Lung (tissue), 12 donors: ENCODE measurements around the gene TXNRD3. TPM values are rescaled to one million over a fixed set of nuclear protein-coding genes. Genes with fewer than 3 reads are reported as not detected.

ENCODE experiments used
- ATAC-seq: fragments of 200-7000 bp; cut with Tn5 transposase; one replicate; pipeline ENCODE4 v1.9.1; 2020; ENCODE audit warnings: moderate number of reproducible peaks; ENCODE audit not compliant: insufficient read depth, low FRiP score
- DNase-seq, 3 donors: peaks; one replicate each; pipeline ENCODE4 v3.0.0-alpha.2; 2013 to 2017
- H3K27ac ChIP-seq, 2 donors: one replicate each; pipeline ENCODE4 v1.5.1; 2013; ENCODE audit warnings: mild to moderate bottlenecking in 2 of 2, moderate library complexity in 2 of 2, control low read depth in 1 of 2, inconsistent platforms in 1 of 2, low read depth in 1 of 2, low read length in 1 of 2
- H3K27me3 ChIP-seq, 3 donors: one replicate each; pipeline ENCODE4 v1.5.1; 2013; ENCODE audit warnings: low read length in 2 of 3; ENCODE audit not compliant: control insufficient read depth in 3 of 3, insufficient read depth in 3 of 3
- H3K36me3 ChIP-seq, 4 donors: one replicate each; pipeline ENCODE4 v1.5.1; 2013; ENCODE audit warnings: low read length in 4 of 4, mild to moderate bottlenecking in 1 of 4, moderate library complexity in 1 of 4; ENCODE audit not compliant: control insufficient read depth in 4 of 4, insufficient read depth in 4 of 4
- H3K4me1 ChIP-seq, 5 donors: one replicate each; pipeline ENCODE4 v1.5.1; 2013; ENCODE audit warnings: low read length in 5 of 5, mild to moderate bottlenecking in 2 of 5, moderate library complexity in 1 of 5; ENCODE audit not compliant: control insufficient read depth in 5 of 5, insufficient read depth in 5 of 5
- H3K4me3 ChIP-seq: one replicate; pipeline ENCODE4 v1.5.1; 2013; ENCODE audit warnings: mild to moderate bottlenecking, control low read depth, moderate library complexity
- H3K9ac ChIP-seq, 2 donors: one replicate each; pipeline ENCODE4 v1.5.1; 2013; ENCODE audit warnings: low read length in 2 of 2, control low read depth in 1 of 2; ENCODE audit not compliant: insufficient read depth in 1 of 2
- H3K9me3 ChIP-seq, 4 donors: one replicate each; pipeline ENCODE4 v1.5.1; 2013; ENCODE audit warnings: low read length in 3 of 4, mild to moderate bottlenecking in 1 of 4, moderate library complexity in 1 of 4; ENCODE audit not compliant: control insufficient read depth in 4 of 4, insufficient read depth in 3 of 4
- WGBS, 2 donors: extraction: QIAGEN DNeasy Blood & Tissue Kit; methylation state at CpG; one replicate each; pipeline ENCODE4 v1.1.7; 2013; 5-methylcytosine and 5-hydroxymethylcytosine counted together
- polyA plus RNA-seq, 2 donors: library from polyadenylated mRNA; stranded (reverse); fragments of 200-250 nt; gene quantifications; one replicate each; pipeline ENCODE4 v1.2.1, GENCODE V29; 2013
- total RNA-seq, 2 donors: library from RNA; depleted of rRNA in 1 of 2; stranded (reverse); fragments of >200 nt in 1 of 2; gene quantifications; one replicate each; pipeline ENCODE4 v1.2.1, GENCODE V29; 2014 to 2021
- TF ChIP-seq, protein P1 (sequence below): IDR thresholded peaks from 2 replicates; pipeline ENCODE4 v1.5.1; 2012; ENCODE audit warnings: mild to moderate bottlenecking; ENCODE audit errors: control extremely low read depth, extremely low read depth
- donor health status: control.
- donor health status: control.
- donor health status: Bipolar disorder and iron deficiency.
- donor health status: healthy.
- donor health status: DM: yes; HTN: yes; CAD: no.

TXNRD3 gene
- total and polyA plus RNA-seq, 4 donors, result 6.3 to 17.0 (median 10.4) TPM

DNA sequence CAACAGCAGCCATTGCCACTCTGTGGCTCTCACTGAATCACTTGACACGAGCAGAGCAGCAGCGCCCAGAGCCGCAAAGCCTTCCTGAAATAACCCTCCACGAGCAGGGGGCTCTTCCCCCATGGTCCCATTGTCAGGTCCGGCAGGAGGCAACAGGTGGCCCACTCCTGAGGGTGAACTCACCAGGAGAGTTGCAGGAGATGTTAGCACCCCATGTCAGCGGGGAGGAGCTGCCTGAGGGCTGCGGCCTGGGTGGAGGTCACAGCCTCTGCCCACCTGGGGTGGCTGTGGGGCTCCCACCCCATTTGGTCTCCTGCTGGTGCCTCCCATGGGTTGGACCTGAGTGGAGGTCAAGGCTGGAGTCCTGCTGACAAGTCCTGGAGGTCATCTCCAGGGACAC is 83.8 kb downstream of the TXNRD3 start:
- Histone ChIP-seq H3K4me3 (no peak overlapping the region), H3K36me3 (no peaks in the 10 kb centered on the region), H3K9me3 (no peaks in the 10 kb centered on the region), H3K27ac (no peak overlapping the region), H3K27me3 (no peaks in the 10 kb centered on the region), H3K9ac (no peak overlapping the region), H3K4me1 (no peaks in the 10 kb centered on the region)
- WGBS, 2 donors, result 93 to 95% methylated on average over 7 of the region's 7 CpGs
- ATAC-seq (no peak), DNase-seq (no peak)
- TF ChIP-seq, protein P1, sequence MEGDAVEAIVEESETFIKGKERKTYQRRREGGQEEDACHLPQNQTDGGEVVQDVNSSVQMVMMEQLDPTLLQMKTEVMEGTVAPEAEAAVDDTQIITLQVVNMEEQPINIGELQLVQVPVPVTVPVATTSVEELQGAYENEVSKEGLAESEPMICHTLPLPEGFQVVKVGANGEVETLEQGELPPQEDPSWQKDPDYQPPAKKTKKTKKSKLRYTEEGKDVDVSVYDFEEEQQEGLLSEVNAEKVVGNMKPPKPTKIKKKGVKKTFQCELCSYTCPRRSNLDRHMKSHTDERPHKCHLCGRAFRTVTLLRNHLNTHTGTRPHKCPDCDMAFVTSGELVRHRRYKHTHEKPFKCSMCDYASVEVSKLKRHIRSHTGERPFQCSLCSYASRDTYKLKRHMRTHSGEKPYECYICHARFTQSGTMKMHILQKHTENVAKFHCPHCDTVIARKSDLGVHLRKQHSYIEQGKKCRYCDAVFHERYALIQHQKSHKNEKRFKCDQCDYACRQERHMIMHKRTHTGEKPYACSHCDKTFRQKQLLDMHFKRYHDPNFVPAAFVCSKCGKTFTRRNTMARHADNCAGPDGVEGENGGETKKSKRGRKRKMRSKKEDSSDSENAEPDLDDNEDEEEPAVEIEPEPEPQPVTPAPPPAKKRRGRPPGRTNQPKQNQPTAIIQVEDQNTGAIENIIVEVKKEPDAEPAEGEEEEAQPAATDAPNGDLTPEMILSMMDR, result no peak

DNA sequence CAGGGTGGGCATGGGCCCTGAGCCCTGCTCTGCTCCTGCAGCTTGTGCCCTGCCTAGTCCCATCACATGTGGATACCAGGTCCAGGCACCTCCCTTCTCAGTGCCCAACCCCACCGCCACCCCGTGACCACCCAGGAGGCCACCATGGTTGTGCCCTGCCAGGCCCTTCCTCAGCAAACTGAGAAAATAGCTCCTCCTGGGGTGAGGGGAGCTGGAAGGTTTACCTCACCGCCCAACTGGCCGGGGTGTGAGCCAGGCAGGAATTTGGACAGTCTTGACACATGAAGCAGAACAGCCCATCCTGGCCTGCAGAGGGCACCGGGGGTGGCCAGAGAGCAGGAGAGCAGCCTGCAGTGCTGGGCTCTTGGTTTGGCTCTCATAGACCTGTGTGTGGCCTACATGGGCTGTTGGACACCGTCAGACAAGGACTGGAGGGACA is 84.8 kb downstream of the TXNRD3 start:
- no peak for DNase-seq

DNA sequence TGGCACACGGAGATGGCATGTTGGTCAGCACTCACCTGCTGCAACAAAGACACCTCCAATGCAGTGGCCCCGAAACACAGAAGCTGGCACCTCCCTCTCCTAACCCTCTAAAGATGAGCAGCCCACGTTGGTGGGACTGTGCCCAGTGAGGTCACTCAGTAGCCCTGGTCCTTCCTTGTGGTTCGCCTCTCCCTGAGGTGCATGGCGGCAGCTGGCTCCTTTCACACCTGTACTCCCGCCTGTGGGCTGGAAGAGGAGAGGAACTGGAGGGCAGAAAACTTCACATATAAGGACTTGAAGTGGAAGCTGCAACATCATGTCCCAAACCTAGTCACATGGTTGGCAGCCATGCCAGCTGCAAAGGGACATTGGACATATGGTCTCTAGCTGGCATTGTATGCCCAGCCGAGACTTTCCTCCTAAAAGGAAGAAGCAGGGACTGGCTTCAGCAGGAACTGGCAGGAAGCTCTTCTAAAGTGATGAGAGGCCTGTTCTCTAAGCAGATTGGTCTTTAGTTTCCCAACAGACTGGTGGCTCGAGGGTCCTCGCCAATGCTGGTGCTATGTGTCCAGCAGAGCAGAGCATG is 85.4 kb downstream of the TXNRD3 start:
- Histone ChIP-seq H3K4me1 (no peaks in the 10 kb centered on the region), H3K27ac (no peak overlapping the region), H3K9ac (no peak overlapping the region), H3K36me3 (no peaks in the 10 kb centered on the region), H3K4me3 (no peak overlapping the region), H3K9me3 (no peaks in the 10 kb centered on the region), H3K27me3 (no peaks in the 10 kb centered on the region)
- DNase-seq (peak in 1 of 3 donors; percentile 7), ATAC-seq (no peak)
- WGBS, 2 donors, result 84 to 93% methylated on average over 9 of the region's 9 CpGs
- TF ChIP-seq, protein P1, result no peak

More for the DNA sequence above, 84.8 kb downstream of the TXNRD3 start:
- 74 to 78% methylated on average over 4 to 6 of the region's 6 CpGs for WGBS, 2 donors
- Histone ChIP-seq H3K9me3 (no peaks in the 10 kb centered on the region), H3K4me1 (no peaks in the 10 kb centered on the region), H3K9ac (no peak overlapping the region), H3K27ac (no peak overlapping the region), H3K27me3 (no peaks in the 10 kb centered on the region), H3K4me3 (no peak overlapping the region), H3K36me3 (no peaks in the 10 kb centered on the region)
- no peak for ATAC-seq
- TF ChIP-seq, protein P1, result no peak
